Measurements from ENCODE around the gene DNA2. TPM values are rescaled to one million over a fixed set of nuclear protein-coding genes. Genes with fewer than 3 reads are reported as not detected.
"Not testable (repeated sequence)": the region's sequence is repeated elsewhere in the genome, so short reads cannot be mapped to it uniquely, and the experiment has no call there.

DNA2 gene, protein sequence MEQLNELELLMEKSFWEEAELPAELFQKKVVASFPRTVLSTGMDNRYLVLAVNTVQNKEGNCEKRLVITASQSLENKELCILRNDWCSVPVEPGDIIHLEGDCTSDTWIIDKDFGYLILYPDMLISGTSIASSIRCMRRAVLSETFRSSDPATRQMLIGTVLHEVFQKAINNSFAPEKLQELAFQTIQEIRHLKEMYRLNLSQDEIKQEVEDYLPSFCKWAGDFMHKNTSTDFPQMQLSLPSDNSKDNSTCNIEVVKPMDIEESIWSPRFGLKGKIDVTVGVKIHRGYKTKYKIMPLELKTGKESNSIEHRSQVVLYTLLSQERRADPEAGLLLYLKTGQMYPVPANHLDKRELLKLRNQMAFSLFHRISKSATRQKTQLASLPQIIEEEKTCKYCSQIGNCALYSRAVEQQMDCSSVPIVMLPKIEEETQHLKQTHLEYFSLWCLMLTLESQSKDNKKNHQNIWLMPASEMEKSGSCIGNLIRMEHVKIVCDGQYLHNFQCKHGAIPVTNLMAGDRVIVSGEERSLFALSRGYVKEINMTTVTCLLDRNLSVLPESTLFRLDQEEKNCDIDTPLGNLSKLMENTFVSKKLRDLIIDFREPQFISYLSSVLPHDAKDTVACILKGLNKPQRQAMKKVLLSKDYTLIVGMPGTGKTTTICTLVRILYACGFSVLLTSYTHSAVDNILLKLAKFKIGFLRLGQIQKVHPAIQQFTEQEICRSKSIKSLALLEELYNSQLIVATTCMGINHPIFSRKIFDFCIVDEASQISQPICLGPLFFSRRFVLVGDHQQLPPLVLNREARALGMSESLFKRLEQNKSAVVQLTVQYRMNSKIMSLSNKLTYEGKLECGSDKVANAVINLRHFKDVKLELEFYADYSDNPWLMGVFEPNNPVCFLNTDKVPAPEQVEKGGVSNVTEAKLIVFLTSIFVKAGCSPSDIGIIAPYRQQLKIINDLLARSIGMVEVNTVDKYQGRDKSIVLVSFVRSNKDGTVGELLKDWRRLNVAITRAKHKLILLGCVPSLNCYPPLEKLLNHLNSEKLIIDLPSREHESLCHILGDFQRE
- 48.4 and 58.9 TPM in 2 replicates for polyA plus RNA-seq (2014; cell fraction: cytosol; rRNA removed)
- 49.6 and 52.1 TPM in 2 replicates for polyA plus RNA-seq (2014; cell fraction: nucleus; rRNA removed)

GRCh38 chr10:68471586-68472408, at the start of gene DNA2:
DNA2 (minus strand) TSS chr10:68471973; CDS start chr10:68471864, 109 bp downstream.
- peak; percentile 90 for DNase-seq (ENCODE audit: low spot score)

- DNase-seq (ENCODE audit: low spot score), result not testable (repeated sequence)
Measured at GRCh38 chr10:68518609-68519008, 46.8 kb upstream of the DNA2 start.

DNA sequence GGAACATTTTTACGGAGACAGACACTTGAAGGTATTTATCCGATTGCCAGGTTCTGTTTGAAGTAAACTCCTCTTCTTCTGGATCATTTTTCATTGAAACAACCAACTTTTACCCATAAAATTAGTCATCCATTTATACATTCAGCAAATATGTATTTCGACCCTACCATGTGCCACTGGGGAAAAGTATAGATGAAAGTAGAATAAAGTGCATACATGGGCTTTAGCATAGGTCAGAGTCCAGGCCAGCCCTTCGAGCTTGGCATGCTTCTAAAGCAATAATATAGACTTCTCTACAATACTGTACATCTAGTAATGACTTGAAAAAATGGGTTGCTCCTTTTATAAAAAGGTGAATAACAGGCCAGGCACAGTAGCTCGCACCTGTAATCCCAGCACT, 45.4 kb upstream of the DNA2 start:
- no peak for DNase-seq (ENCODE audit: low spot score)

DNA sequence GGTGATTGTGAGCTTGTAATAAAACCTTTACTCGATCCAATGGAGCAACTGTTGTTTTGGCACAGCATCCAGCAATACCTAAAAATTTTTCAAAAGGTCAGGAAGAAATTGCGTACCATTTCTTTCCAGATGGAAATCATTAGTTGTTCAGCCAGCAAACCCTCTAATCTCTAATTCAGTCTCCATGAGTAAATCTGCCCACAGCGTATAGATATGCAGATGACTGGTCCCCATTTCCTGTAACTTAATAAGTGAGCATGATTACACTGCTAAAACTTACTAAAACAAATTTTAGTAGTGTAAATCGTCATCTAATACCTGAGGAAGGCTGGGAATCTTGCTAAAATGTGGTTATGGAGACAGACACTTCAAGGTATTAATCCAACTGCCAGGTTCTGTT, 45.0 kb upstream of the DNA2 start:
- no peak for DNase-seq (ENCODE audit: low spot score)

GRCh38 chr10:68516216-68516615, 44.4 kb upstream of the DNA2 start:
- not testable (repeated sequence) for DNase-seq (ENCODE audit: low spot score)

GRCh38 chr10:68508090-68508489, 36.3 kb upstream of the DNA2 start:
- DNase-seq (ENCODE audit: low spot score), result no peak

GRCh38 chr10:68506411-68506810, 34.6 kb upstream of the DNA2 start:
- DNase-seq (ENCODE audit: low spot score), result no peak

- no peak for DNase-seq (ENCODE audit: low spot score)
Measured at GRCh38 chr10:68502846-68503245, 31.1 kb upstream of the DNA2 start.

DNA sequence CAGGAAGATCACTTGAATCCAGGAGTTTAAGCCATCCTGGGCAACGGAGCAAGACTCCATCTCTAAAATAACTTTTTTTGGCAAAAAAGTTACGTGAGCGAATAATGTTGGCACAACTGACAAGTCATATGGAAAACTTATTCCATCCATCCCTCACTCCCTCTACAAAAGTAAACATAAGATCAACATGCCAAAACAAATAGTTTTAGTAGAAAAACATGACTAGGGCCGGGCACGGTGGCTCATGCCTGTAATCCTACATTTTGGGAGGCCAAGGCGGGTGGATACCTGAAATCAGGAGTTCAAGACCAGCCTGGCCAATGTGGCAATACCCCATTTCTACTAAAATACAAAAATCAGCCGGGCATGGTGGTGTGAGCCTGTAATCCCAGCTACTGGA, 29.9 kb upstream of the DNA2 start:
- DNase-seq (ENCODE audit: low spot score), result no peak

DNA sequence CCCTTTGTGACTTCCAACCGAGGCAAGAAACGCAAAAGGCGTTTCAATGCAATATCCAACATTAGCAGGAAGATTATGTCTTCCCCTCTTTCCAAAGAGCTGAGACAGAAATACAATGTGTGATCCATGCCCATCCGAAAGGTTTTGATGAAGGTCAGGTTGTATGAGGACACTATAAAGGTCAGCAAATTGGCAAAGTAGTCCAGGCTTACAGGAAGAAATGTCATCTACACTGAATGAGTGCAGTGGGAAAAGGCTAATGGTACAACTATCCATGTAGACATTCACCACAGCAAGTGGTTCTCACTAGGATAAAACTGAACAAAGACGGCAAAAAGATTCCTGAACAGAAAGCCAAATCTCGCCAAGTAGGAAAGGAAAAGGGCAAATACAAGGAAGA, 27.8 kb upstream of the DNA2 start:
- no peak for DNase-seq (ENCODE audit: low spot score)

GRCh38 chr10:68496072-68496471, 24.3 kb upstream of the DNA2 start:
- no peak for DNase-seq (ENCODE audit: low spot score)

GRCh38 chr10:68492118-68492517, 20.3 kb upstream of the DNA2 start:
- no peak for DNase-seq (ENCODE audit: low spot score)

DNA sequence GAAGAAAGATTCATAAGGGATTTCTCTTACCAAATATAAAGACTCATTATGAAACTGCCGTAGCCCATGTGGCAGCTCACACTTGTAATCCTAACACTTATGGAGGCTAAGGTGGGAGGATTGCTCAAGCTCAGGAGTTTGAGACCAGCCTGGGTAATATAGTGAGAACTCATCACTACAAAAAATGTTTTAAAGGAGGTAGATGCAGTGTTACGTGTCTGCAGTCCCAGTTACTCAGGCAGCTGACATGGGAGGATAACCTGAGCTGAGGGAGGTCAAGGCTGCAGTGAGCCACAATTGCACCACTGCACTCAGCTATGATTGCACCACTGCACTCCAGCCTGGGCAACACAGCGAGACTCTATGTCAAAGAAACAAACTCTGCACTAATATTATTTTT, 18.1 kb upstream of the DNA2 start:
- no peak for DNase-seq (ENCODE audit: low spot score)

- no peak for DNase-seq (ENCODE audit: low spot score)
Measured at GRCh38 chr10:68474021-68474420, 2.2 kb upstream of the DNA2 start.

DNA sequence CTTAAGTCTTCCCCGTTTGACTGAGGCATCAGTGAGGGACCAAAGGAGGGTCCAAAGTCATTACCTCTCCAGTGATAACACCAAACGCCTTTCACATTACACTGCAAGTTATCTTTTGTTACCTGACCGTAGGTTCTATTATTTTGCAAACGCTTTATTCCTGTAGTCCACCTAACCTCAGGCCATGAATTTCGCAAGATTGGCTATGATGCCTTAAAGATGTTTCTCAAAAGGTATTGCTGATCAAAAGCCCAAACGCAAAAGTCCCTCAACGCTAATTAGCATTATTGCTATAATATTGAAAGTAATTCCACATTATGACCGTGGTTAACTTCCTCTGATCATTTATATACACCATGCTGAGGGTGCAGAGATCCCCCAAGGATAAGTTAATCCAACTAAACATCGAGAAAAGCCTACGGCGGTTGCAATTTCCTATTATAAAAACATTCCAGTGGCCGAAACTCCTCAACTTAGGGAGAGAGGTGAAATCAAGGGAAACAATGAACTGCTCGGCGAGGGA, 649 bp downstream of the DNA2 start:
- DNase-seq (ENCODE audit: low spot score), result peak; percentile 17

DNA sequence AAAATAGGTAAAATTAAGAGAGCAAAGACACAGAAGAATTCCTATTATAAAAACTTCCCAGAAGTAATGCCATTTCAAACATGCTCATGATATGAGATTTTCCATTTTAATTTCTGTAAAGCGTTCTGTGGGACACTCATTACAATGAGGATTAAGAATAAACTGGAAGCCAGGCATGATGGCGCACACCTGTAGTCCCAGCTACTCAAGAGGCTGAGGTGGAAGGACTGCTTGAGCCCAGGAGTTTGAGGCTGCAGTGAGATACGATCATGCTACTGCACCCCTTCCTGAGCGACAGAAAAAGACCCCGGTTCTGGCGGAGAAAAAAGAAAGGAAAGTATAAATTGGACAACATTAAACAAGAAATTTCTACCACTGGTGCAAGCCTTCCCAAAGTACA, 1.5 kb downstream of the DNA2 start:
- no peak for DNase-seq (ENCODE audit: low spot score)

- DNase-seq (ENCODE audit: low spot score), result no peak
Measured at GRCh38 chr10:68469838-68470237, 1.9 kb downstream of the DNA2 start.

- DNase-seq (ENCODE audit: low spot score), result not testable (repeated sequence)
Measured at GRCh38 chr10:68464729-68465128, 7.0 kb downstream of the DNA2 start.

DNA sequence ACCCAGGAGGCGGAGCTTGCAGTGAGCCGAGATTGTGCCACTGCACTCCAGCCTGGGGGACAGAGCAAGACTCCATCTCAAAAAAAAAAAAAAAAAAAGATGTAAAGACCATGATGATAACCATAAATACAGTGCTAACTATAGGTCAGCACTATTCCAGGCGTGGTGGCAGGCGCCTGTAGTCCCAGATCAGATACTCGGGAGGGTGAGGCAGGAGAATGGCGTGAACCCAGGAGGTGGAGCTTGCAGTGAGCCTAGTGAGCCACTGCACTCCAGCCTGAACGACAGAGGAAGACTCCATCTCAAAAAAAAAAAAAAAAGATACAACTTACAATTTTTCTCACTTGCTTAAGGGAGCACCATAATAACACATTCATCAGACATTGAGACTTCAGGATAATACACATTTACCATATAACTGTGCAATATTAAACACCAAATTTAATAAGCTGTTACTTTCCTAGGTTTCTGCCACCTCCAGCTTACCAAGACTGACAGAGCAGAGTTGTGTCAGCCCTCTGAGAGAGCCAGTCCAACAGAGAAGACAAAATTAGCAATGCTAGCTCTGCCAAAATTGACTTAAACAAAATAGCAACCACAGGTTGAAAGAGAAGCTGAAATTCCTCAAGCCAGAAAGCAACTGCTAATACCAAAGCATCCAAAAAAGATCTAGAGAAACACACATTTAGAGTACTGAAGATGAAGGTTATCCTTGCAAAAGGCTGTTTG, 8.2 kb downstream of the DNA2 start:
- no peak for DNase-seq (ENCODE audit: low spot score)

GRCh38 chr10:68462536-68462935, 9.2 kb downstream of the DNA2 start:
- DNase-seq (ENCODE audit: low spot score), result no peak
